ENCODE results near the gene ROR1. TPM values are rescaled to one million over a fixed set of nuclear protein-coding genes. Genes with fewer than 3 reads are reported as not detected.

ROR1 gene
- total and polyA plus RNA-seq, 9 donors = 7.2 to 22.4 (median 11.4) TPM

DNA sequence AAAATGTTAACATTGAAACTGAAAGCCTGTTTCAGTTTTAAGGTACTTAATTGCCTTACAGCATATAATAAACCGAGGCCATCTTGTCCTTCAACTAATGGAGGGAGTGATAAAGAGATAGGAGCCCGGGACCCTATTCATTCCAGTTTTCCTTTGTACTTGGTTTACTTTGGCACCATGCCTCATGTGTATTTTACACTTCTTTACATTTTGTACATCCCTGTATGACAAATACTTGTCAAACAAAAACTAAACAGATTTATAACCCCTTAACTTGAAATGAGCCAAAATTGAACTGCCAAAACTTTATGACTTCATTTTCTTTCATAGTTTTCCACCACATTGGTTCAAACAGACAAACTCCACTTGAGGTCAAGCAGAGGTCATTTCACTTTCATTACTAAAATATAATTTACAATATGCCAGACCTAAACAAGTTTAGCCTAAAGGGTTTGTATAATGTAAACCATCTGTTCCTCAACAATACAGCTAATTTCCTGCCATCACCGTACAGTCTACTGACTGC is 398.7 kb downstream of the ROR1 start:
- Histone ChIP-seq H3K9me3 (replicated peaks; ENCODE audit: control insufficient read depth, low read depth, low read length) (no peaks in the 10 kb centered on the region), H3K36me3 (ENCODE audit: control insufficient read depth, insufficient read depth, low read length) (peaks cover 3% of the 10 kb centered on the region), H3K27me3 (ENCODE audit: control insufficient read depth, insufficient read depth, low read length) (no peaks in the 10 kb centered on the region), H3K4me1 (ENCODE audit: control insufficient read depth, insufficient read depth, low read length) (peaks cover 12% of the 10 kb centered on the region), H3K27ac (ENCODE audit: low read length) (peak overlapping the region; percentile 65), H3K4me3 (ENCODE audit: low read length) (no peak overlapping the region)
- WGBS (ENCODE audit: insufficient coverage) = no CpG with 5 or more reads among the region's 3 CpGs
- DNase-seq = peak; percentile 85

DNA sequence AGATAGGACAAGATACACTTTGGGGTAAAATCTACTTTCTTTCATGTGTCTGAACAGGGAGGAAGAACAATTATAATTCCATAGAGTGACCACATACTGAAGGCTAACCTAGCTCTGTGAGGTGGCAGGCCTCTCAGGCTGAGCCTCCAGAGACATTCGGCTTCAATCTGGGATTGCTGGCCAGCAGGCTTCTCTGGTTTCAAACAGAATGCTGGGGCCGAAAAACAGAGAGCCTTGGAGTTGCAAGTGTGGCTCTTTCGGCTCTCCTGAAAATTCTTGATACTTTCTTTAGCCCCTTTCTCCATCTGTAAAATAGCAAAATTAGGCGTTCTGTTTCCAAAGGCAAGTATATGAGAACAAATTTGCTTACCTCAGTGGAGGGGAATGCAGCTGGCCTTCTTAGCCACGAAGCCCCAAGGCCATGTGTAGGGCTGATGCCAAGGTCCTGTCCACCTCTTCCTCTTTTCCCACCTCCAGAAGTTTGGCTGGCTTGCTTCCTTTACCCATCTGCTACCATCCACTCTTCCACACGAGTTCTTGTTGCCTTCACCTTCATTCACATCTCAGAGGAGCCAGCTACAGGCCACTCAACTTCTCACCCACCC is 399.6 kb downstream of the ROR1 start:
- H3K27ac ChIP-seq (ENCODE audit: low read length) = peak overlapping the region; percentile 64
- 16% methylated on average over 4 of the region's 6 CpGs for whole genome bisulfite sequencing (ENCODE audit: insufficient coverage)
- no peaks in the 10 kb centered on the region for H3K9me3 ChIP-seq (replicated peaks; ENCODE audit: control insufficient read depth, low read depth, low read length)
- H3K4me1 ChIP-seq (ENCODE audit: control insufficient read depth, insufficient read depth, low read length) = peaks cover 12% of the 10 kb centered on the region
- no peaks in the 10 kb centered on the region for H3K27me3 ChIP-seq (ENCODE audit: control insufficient read depth, insufficient read depth, low read length)
- peak; percentile 68 for DNase-seq
- H3K36me3 ChIP-seq (ENCODE audit: control insufficient read depth, insufficient read depth, low read length) = peaks cover 8% of the 10 kb centered on the region
- no peak overlapping the region for H3K4me3 ChIP-seq (ENCODE audit: low read length)

DNA sequence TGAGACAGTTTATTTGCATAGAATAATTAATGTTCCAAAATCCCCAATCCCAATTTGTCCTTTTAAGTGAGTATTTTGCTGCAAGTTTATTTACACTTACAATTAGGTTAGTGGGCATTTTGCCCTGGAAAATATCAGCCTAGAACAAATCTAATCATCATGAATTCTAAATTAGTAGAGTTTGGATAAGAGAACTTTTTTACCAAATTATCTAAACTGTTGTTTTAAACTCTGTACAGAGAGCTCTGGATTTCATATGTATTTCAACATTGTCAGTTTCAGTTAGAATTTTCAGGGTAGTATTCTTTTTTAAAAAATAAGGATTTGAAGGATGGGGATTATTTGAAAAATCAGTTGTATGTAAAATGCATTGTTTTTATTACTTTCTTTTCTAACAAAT is 401.8 kb downstream of the ROR1 start:
- Histone ChIP-seq H3K4me1 (ENCODE audit: control insufficient read depth, insufficient read depth, low read length) (peaks cover 14% of the 10 kb centered on the region), H3K9me3 (replicated peaks; ENCODE audit: control insufficient read depth, low read depth, low read length) (no peaks in the 10 kb centered on the region), H3K36me3 (ENCODE audit: control insufficient read depth, insufficient read depth, low read length) (peaks cover 8% of the 10 kb centered on the region), H3K27ac (ENCODE audit: low read length) (no peak overlapping the region), H3K4me3 (ENCODE audit: low read length) (no peak overlapping the region), H3K27me3 (ENCODE audit: control insufficient read depth, insufficient read depth, low read length) (no peaks in the 10 kb centered on the region)
- DNase-seq = no peak

DNA sequence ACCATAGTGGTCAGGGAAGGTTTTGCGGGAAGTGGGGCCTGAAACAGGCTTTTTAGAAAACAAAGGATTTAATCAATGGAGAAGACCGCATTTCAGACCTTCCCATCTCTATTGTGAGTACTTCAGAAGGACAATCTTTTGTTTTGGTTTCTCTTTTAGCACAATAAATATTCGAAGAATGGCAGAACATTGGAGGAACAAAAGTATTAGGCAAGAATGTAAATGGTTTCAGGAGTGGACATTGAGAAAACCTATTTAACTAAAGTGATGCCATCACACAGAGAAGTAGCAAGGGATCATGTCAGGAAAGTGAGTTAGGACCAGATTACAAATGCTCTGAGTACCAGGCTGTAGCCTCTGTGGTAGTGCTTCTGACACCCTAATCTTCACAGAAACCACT is 402.8 kb downstream of the ROR1 start:
- Histone ChIP-seq H3K36me3 (ENCODE audit: control insufficient read depth, insufficient read depth, low read length) (peaks cover 8% of the 10 kb centered on the region), H3K4me1 (ENCODE audit: control insufficient read depth, insufficient read depth, low read length) (peaks cover 11% of the 10 kb centered on the region), H3K27ac (ENCODE audit: low read length) (no peak overlapping the region), H3K4me3 (ENCODE audit: low read length) (no peak overlapping the region), H3K9me3 (replicated peaks; ENCODE audit: control insufficient read depth, low read depth, low read length) (no peaks in the 10 kb centered on the region), H3K27me3 (ENCODE audit: control insufficient read depth, insufficient read depth, low read length) (no peaks in the 10 kb centered on the region)
- no peak for DNase-seq
- no CpG with 5 or more reads among the region's 3 CpGs for WGBS (ENCODE audit: insufficient coverage)

DNA sequence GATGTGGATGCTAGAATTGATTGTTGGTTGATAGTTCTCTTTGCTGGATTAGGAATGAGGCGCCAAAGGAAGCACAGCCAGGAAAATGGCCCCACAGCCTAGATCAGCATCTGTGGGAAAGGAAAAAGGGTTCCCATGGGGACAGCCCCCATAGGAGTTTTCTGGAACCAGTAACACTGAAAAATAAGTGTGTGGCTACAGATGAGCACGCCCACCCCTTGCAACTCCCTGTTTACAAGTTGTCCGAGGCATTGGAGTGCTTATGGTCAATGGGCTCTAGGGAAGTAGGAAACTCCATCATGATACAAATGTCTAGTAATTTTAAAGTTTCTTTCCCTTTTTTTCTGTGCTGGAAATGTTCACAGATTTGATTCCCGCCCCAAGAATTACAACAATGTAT is 405.8 kb downstream of the ROR1 start:
- WGBS (ENCODE audit: insufficient coverage) = 23% methylated on average over 1 of the region's 4 CpGs
- Histone ChIP-seq H3K4me1 (ENCODE audit: control insufficient read depth, insufficient read depth, low read length) (peaks cover 5% of the 10 kb centered on the region), H3K27ac (ENCODE audit: low read length) (peak overlapping the region; percentile 65), H3K27me3 (ENCODE audit: control insufficient read depth, insufficient read depth, low read length) (no peaks in the 10 kb centered on the region), H3K9me3 (replicated peaks; ENCODE audit: control insufficient read depth, low read depth, low read length) (no peaks in the 10 kb centered on the region), H3K4me3 (ENCODE audit: low read length) (no peak overlapping the region), H3K36me3 (ENCODE audit: control insufficient read depth, insufficient read depth, low read length) (peaks cover 8% of the 10 kb centered on the region)
- DNase-seq = peak; percentile 81

DNA sequence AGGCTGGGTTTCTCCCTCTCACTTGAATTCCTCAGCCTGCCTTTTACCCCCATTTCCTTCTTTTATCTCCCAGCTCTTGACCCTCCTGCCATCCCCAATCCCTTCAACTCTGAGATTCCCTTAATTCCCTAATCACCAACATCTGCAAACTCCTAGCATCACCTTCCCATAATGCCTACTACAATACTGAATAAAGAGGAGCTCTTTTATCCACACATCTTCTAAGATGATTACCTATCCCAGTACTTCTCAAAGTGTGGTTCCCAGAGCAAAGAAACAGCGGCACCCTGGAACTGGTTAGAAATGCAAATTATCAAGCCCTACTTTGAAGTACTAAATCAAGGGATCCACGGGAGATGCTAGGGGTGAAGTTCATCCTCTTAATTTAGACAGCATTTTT is 408.4 kb downstream of the ROR1 start:
- Histone ChIP-seq H3K36me3 (ENCODE audit: control insufficient read depth, insufficient read depth, low read length) (peaks cover 8% of the 10 kb centered on the region), H3K27me3 (ENCODE audit: control insufficient read depth, insufficient read depth, low read length) (no peaks in the 10 kb centered on the region), H3K4me1 (ENCODE audit: control insufficient read depth, insufficient read depth, low read length) (peaks cover 9% of the 10 kb centered on the region), H3K27ac (ENCODE audit: low read length) (no peak overlapping the region), H3K9me3 (replicated peaks; ENCODE audit: control insufficient read depth, low read depth, low read length) (no peaks in the 10 kb centered on the region), H3K4me3 (ENCODE audit: low read length) (no peak overlapping the region)
- DNase-seq = no peak
- WGBS (ENCODE audit: insufficient coverage) = no CpG with 5 or more reads among the region's 2 CpGs

DNA sequence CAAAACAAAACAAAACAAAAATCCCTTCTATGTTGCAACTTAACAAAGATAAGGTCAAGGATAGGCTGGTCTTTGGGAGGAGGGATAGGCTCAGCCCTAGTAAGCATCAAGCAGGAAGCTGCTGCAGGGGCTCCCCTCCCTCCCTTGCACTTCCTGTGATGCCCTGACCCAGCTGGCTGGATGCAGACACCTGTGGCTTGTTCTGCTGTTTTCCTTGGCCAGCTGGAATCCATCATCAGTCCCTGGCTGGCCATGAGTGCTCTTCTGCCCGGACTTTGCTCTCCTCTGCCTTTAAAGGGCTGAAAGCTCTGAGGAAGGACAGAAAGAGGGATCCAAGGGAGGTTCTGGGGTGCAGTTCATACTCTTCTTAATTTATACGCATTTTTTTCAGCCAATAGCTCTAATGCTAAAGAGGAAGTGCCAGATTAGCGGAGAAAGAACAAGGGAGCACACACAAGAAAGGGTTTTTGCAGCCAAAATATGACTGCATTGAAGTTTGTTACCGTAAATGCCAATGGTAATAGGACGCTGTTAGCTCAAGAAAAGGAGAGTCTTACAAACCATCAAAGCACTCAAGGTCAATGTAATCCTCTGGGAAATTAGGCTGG is 409.7 kb downstream of the ROR1 start:
- Histone ChIP-seq H3K36me3 (ENCODE audit: control insufficient read depth, insufficient read depth, low read length) (no peaks in the 10 kb centered on the region), H3K27me3 (ENCODE audit: control insufficient read depth, insufficient read depth, low read length) (no peaks in the 10 kb centered on the region), H3K4me3 (ENCODE audit: low read length) (no peak overlapping the region), H3K27ac (ENCODE audit: low read length) (no peak overlapping the region), H3K4me1 (ENCODE audit: control insufficient read depth, insufficient read depth, low read length) (peaks cover 9% of the 10 kb centered on the region), H3K9me3 (replicated peaks; ENCODE audit: control insufficient read depth, low read depth, low read length) (no peaks in the 10 kb centered on the region)
- WGBS (ENCODE audit: insufficient coverage) = 25% methylated on average over 1 of the region's 5 CpGs
- DNase-seq = peak; percentile 61

DNA sequence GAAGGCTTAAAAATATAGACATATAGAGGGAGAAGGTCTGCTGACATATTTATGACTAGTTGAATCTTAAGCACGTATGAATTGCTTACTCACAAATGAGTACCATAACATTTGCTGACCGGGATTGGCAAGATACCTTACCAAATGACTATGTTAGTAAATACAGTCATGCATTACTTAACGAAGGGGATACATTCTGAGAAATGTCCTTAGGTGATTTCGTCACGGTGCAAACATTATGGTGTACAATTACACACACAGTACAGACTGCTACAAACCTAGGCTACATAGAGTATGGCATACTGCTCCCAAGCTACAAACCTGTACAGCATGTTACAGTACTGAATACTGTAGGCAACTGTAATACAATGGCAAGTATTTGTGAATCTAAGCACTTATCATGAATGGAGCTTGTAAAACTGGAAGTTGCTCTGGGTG is 410.2 kb downstream of the ROR1 start:
- no CpG with 5 or more reads among the region's 5 CpGs for WGBS (ENCODE audit: insufficient coverage)
- Histone ChIP-seq H3K4me1 (ENCODE audit: control insufficient read depth, insufficient read depth, low read length) (peaks cover 9% of the 10 kb centered on the region), H3K36me3 (ENCODE audit: control insufficient read depth, insufficient read depth, low read length) (no peaks in the 10 kb centered on the region), H3K9me3 (replicated peaks; ENCODE audit: control insufficient read depth, low read depth, low read length) (no peaks in the 10 kb centered on the region), H3K4me3 (ENCODE audit: low read length) (no peak overlapping the region), H3K27ac (ENCODE audit: low read length) (no peak overlapping the region), H3K27me3 (ENCODE audit: control insufficient read depth, insufficient read depth, low read length) (no peaks in the 10 kb centered on the region)
- DNase-seq = peak; percentile 52

DNA sequence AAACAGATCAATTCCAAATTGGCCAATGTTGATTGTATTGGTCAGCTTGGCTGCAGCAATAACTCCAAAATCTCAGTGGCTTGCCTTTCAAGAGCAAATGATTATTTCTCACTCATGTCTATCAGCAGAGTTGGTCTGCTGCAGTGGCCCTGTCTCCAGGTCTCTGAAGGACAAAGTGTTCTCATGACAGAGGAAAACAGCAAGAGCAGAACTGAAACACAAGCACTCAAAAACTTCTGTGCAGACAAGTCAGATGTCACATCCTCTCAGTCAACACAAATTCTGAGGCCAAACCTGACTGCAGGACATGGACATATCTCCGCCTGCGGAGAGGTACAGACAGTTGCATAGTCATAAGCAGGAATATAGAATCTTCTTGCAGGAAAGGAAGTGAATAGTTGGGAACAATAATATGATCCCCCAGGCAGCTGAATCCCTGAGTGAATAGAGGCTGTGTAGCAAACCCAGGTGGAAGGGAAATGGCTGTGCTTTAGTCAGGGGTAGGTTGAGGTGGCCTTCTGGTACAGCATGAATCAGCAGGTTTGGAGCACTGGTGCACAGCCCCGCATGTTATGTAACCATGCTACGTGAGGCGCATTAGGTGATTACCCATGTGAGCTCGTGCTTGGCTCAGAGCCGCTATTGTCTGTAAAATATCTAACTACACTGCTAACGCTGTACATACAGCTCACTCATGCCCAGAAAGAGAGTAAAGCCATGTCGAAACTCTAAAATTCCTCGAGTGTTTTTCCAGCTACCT is 412.5 kb downstream of the ROR1 start:
- WGBS (ENCODE audit: insufficient coverage) = 63% methylated on average over 9 of the region's 10 CpGs
- peak; percentile 58 for DNase-seq
- no peak overlapping the region for H3K4me3 ChIP-seq (ENCODE audit: low read length)
- no peaks in the 10 kb centered on the region for H3K9me3 ChIP-seq (replicated peaks; ENCODE audit: control insufficient read depth, low read depth, low read length)
- H3K27me3 ChIP-seq (ENCODE audit: control insufficient read depth, insufficient read depth, low read length) = no peaks in the 10 kb centered on the region
- H3K27ac ChIP-seq (ENCODE audit: low read length) = no peak overlapping the region
- peaks cover 6% of the 10 kb centered on the region for H3K4me1 ChIP-seq (ENCODE audit: control insufficient read depth, insufficient read depth, low read length)
- no peaks in the 10 kb centered on the region for H3K36me3 ChIP-seq (ENCODE audit: control insufficient read depth, insufficient read depth, low read length)

DNA sequence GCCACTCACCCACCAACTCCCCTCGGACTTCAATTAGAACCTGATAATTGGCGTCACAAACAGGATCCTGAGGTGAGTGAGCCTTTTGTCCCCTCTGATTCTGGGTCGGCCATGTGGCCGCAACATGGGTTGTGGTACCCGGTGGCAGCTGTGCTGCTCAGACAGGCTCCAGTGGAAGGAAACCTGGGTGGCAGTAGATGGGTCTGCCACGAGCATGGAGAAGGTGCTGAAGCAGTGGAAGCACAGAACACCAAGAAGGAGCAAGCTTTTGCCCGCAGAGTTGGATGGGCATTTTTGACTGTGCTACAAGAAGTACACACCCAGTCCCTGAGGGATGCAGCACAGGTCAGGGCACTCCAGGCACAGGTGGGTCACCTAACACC is 413.1 kb downstream of the ROR1 start:
- no peak overlapping the region for H3K27ac ChIP-seq (ENCODE audit: low read length)

More for the DNA sequence above, 413.1 kb downstream of the ROR1 start:
- peaks cover 6% of the 10 kb centered on the region for H3K4me1 ChIP-seq (ENCODE audit: control insufficient read depth, insufficient read depth, low read length)
- DNase-seq = no peak
- 79% methylated on average over 5 of the region's 7 CpGs for WGBS (ENCODE audit: insufficient coverage)
- no peaks in the 10 kb centered on the region for H3K36me3 ChIP-seq (ENCODE audit: control insufficient read depth, insufficient read depth, low read length)
- H3K4me3 ChIP-seq (ENCODE audit: low read length) = no peak overlapping the region
- H3K27me3 ChIP-seq (ENCODE audit: control insufficient read depth, insufficient read depth, low read length) = no peaks in the 10 kb centered on the region
- H3K9me3 ChIP-seq (replicated peaks; ENCODE audit: control insufficient read depth, low read depth, low read length) = no peaks in the 10 kb centered on the region
